Mesothelial cell of epicardium (in vitro differentiated cells): ENCODE measurements around the gene IRF1. TPM values are rescaled to one million over a fixed set of nuclear protein-coding genes. Genes with fewer than 3 reads are reported as not detected.

Experiments
- DNase-seq, 2 experiments: peaks; one replicate each; pipeline ENCODE4 v3.0.0; 2021; ENCODE audit warnings: low spot score in 2 of 2; ENCODE audit not compliant: unreplicated experiment in 2 of 2
- H3K27ac Mint-ChIP-seq: 2 replicates; pipeline ENCODE4 v1.8.0; 2021; ENCODE audit warnings: mixed read lengths
- H3K27me3 Mint-ChIP-seq: 2 replicates; pipeline ENCODE4 v1.8.0; 2021; ENCODE audit warnings: low read depth, mixed read lengths
- H3K36me3 Mint-ChIP-seq: 2 replicates; pipeline ENCODE4 v1.8.0; 2021; ENCODE audit warnings: mixed read lengths
- H3K4me1 Mint-ChIP-seq: 2 replicates; pipeline ENCODE4 v1.8.0; 2021; ENCODE audit warnings: mixed read lengths
- H3K4me3 Mint-ChIP-seq: 2 replicates; pipeline ENCODE4 v1.8.0; 2021; ENCODE audit warnings: mild to moderate bottlenecking, moderate library complexity, mixed read lengths
- H3K9me3 Mint-ChIP-seq: 2 replicates; pipeline ENCODE4 v1.8.0; 2021; ENCODE audit warnings: mixed read lengths
- CTCF ChIP-seq: fragments of 200-600 bp; sonication (generic); IDR thresholded peaks from one replicate; pipeline ENCODE4 v1.5.0; 2021; ENCODE audit warnings: antibody characterized with exemption; ENCODE audit not compliant: unreplicated experiment
- total RNA-seq: library from RNA; stranded (reverse); gene quantifications from 3 replicates; pipeline ENCODE4 v1.2.1, GENCODE V29; 2021

Gene IRF1
- total RNA-seq, 1 donor from 2014 or later = 33.3 TPM

- Mint-ChIP-seq H3K4me3 (peak overlapping the region; percentile 84), H3K36me3 (peaks cover 15% of the 10 kb centered on the region), H3K4me1 (peaks cover 21% of the 10 kb centered on the region), H3K27me3 (no peaks in the 10 kb centered on the region), H3K9me3 (no peaks in the 10 kb centered on the region), H3K27ac (peak overlapping the region; percentile 93)
- DNase-seq = peak in 1 of 2 experiments; percentile 56
- TF ChIP-seq CTCF = no peak
These were observed 596 bp downstream of the IRF1 start for GRCh38 chr5:132489871-132490483.

- H3K4me3 Mint-ChIP-seq = peak overlapping the region; percentile 84
- no peaks in the 10 kb centered on the region for H3K9me3 Mint-ChIP-seq
- H3K27ac Mint-ChIP-seq = peak overlapping the region; percentile 61
- no peaks in the 10 kb centered on the region for H3K27me3 Mint-ChIP-seq
- peaks cover 17% of the 10 kb centered on the region for H3K4me1 Mint-ChIP-seq
- DNase-seq = peak in 1 of 2 experiments; percentile 35
- TF ChIP-seq CTCF = no peak
- H3K36me3 Mint-ChIP-seq = peaks cover 16% of the 10 kb centered on the region
These were observed 1.4 kb downstream of the IRF1 start for GRCh38 chr5:132489051-132489770.

- Mint-ChIP-seq H3K4me3 (peak overlapping the region; percentile 84), H3K27me3 (no peaks in the 10 kb centered on the region), H3K36me3 (peaks cover 19% of the 10 kb centered on the region)
These were observed 2.0 kb downstream of the IRF1 start for GRCh38 chr5:132488590-132488989.

GRCh38 chr5:132487841-132488555, 2.6 kb downstream of the IRF1 start:
- Mint-ChIP-seq H3K27me3 (no peaks in the 10 kb centered on the region), H3K9me3 (no peaks in the 10 kb centered on the region), H3K36me3 (peaks cover 20% of the 10 kb centered on the region), H3K4me1 (peaks cover 17% of the 10 kb centered on the region), H3K27ac (no peak overlapping the region), H3K4me3 (no peak overlapping the region)
- no peak for TF ChIP-seq CTCF
- DNase-seq = peak in 1 of 2 experiments; percentile 27

More at GRCh38 chr5:132488590-132488989, 2.0 kb downstream of the IRF1 start:
- Mint-ChIP-seq H3K9me3 (no peaks in the 10 kb centered on the region), H3K27ac (no peak overlapping the region), H3K4me1 (peaks cover 17% of the 10 kb centered on the region)
- DNase-seq = no peak
- no peak for TF ChIP-seq CTCF

- Mint-ChIP-seq H3K27me3 (no peaks in the 10 kb centered on the region), H3K9me3 (no peaks in the 10 kb centered on the region), H3K4me3 (no peak overlapping the region), H3K4me1 (peaks cover 17% of the 10 kb centered on the region), H3K36me3 (peaks cover 24% of the 10 kb centered on the region), H3K27ac (no peak overlapping the region)
- peak in 1 of 2 experiments; percentile 31 for DNase-seq
- TF ChIP-seq CTCF = no peak
These were observed 3.5 kb downstream of the IRF1 start for GRCh38 chr5:132487095-132487428.
